Measurements from ENCODE around the gene GSAP. TPM values are rescaled to one million over a fixed set of nuclear protein-coding genes. Genes with fewer than 3 reads are reported as not detected.

Gene GSAP
- total RNA-seq, 3 donors from 2014 or later: 8.0 to 16.7 (median 14.2) TPM

DNA sequence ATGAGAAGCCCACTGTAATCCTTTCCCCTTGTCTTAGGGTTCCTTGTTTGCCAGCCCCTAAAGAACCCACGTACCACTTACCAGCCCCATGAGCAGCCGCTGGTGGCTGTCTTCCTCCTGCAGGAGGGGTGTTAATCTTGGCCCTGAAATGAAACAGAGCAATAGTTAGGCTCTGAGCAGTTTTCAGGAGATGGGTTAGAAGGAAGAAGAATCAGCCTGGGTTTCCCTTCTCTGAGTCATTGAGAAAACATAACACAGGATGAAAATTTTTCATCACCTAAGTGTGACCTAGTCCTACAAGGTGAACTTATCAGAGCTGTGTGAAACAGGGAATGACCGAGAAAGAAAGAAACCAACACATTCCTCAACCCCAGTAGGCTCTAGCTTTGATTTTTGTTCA lies 90.0 kb downstream of the GSAP start:
- intact Hi-C loops (cut with DNase I, micrococcal nuclease): no loop called here
- Histone ChIP-seq H3K36me3 (ENCODE audit: low read depth) (no peaks in the 10 kb centered on the region), H3K9me3 (no peaks in the 10 kb centered on the region), H3K4me3 (no peak overlapping the region), H3K4me1 (ENCODE audit: low read depth) (no peaks in the 10 kb centered on the region)
- TF ChIP-seq, protein P1, sequence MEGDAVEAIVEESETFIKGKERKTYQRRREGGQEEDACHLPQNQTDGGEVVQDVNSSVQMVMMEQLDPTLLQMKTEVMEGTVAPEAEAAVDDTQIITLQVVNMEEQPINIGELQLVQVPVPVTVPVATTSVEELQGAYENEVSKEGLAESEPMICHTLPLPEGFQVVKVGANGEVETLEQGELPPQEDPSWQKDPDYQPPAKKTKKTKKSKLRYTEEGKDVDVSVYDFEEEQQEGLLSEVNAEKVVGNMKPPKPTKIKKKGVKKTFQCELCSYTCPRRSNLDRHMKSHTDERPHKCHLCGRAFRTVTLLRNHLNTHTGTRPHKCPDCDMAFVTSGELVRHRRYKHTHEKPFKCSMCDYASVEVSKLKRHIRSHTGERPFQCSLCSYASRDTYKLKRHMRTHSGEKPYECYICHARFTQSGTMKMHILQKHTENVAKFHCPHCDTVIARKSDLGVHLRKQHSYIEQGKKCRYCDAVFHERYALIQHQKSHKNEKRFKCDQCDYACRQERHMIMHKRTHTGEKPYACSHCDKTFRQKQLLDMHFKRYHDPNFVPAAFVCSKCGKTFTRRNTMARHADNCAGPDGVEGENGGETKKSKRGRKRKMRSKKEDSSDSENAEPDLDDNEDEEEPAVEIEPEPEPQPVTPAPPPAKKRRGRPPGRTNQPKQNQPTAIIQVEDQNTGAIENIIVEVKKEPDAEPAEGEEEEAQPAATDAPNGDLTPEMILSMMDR (IDR thresholded peaks at IDR 0.05): no peak
- no peak for ATAC-seq
- DNase-seq: no peak

DNA sequence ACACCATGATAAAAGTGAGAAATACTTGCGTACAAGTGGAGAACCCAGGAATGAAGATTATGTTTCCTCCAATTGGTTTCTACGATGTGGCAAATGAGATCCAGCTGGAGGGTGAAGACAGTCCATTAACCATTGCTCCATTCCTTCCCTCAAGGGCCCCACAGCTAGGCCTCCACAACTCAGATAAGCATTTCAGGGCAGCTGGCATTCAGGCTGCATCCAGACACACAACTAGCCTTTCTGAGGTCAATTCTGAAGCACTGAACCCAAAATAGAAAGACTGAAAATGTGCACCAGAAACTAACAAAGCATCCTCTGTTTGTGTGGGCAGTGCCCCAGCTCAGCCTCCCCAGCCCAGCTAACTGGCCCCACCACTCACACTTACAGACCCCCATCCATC lies 94.8 kb downstream of the GSAP start:
- Histone ChIP-seq H3K36me3 (ENCODE audit: low read depth) (no peaks in the 10 kb centered on the region), H3K4me1 (ENCODE audit: low read depth) (no peaks in the 10 kb centered on the region), H3K9me3 (no peaks in the 10 kb centered on the region), H3K4me3 (no peak overlapping the region)
- ATAC-seq (no peak), DNase-seq (no peak)
- TF ChIP-seq, protein P1 (IDR thresholded peaks at IDR 0.05): no peak
- intact Hi-C loops (cut with DNase I, micrococcal nuclease): no loop called here

DNA sequence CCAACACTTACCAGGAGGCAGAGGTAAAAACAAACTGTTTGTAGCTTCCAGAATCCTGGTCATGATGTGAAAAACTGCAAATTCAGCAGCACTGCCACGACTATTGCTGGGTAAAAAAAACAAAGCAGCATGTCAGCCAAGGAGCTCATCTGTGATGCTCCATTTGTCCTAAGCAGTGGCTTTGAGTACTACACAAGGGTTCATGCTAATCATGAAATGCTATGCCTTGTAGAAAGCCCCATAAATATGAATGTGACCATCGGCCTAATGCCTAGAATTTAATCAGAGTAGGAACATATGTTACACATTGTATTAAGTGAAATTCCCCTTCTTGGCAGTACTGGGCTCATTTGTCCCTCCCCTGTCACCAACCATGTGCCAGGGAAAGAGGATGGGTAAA lies 95.4 kb downstream of the GSAP start:
- no peak for ATAC-seq
- DNase-seq: no peak
- intact Hi-C loops (cut with DNase I, micrococcal nuclease): no loop called here
- H3K9me3 ChIP-seq: no peaks in the 10 kb centered on the region
- no peak overlapping the region for H3K4me3 ChIP-seq
- no peaks in the 10 kb centered on the region for H3K4me1 ChIP-seq (ENCODE audit: low read depth)
- no peaks in the 10 kb centered on the region for H3K36me3 ChIP-seq (ENCODE audit: low read depth)
- TF ChIP-seq, protein P1 (IDR thresholded peaks at IDR 0.05): no peak

DNA sequence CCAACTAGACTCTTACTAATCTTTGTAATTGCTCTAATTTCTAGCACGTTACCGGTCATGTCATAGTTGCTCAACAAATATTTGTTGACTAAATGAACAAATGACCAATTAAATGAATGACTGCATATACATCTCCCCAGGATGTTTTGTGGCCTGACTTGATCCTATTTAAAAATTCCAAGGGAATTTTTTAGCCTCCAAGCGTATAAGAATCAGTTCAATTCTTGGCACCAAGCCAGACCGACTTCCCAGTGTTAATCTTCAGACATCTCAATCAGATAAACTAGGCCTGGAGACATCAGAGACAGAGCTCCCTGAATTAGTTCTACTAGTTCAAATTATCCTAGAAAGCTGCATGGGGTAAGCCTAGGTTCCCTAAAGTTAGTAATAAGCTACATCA lies 96.0 kb downstream of the GSAP start:
- ATAC-seq (no peak), DNase-seq (no peak)
- Histone ChIP-seq H3K4me3 (no peak overlapping the region), H3K36me3 (ENCODE audit: low read depth) (no peaks in the 10 kb centered on the region), H3K9me3 (no peaks in the 10 kb centered on the region), H3K4me1 (ENCODE audit: low read depth) (no peaks in the 10 kb centered on the region)
- intact Hi-C loops (cut with DNase I, micrococcal nuclease): no loop called here
- TF ChIP-seq, protein P1 (IDR thresholded peaks at IDR 0.05): no peak

DNA sequence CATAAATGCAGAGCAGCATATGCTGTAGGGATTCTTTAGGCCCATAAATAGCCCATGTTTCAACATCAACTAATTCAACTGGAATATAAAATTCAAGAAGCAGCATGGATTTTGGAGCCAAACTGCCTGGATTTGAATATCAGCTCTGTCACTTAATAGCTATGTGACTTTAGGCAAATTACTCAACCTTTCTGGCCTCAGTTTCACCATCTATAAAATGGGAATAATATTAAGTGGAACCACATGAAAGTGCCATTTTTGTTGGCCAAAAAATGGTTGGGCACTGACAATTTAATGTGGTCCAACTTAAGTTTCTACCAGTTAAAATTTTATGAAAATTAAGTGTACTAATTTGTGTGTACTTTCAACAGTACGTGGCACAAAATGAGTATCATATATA lies 98.1 kb downstream of the GSAP start:
- no peaks in the 10 kb centered on the region for H3K9me3 ChIP-seq
- no peaks in the 10 kb centered on the region for H3K4me1 ChIP-seq (ENCODE audit: low read depth)
- DNase-seq (no peak), ATAC-seq (no peak)
- no peak overlapping the region for H3K4me3 ChIP-seq
- no peaks in the 10 kb centered on the region for H3K36me3 ChIP-seq (ENCODE audit: low read depth)
- intact Hi-C loops (cut with DNase I, micrococcal nuclease): no loop called here
- TF ChIP-seq, protein P1 (IDR thresholded peaks at IDR 0.05): no peak
